HAP-1 (cell line): ENCODE results near the gene UCHL1.

Experiments
- DNase-seq, 2 experiments: peaks; one replicate each; pipeline ENCODE4 v3.0.0-alpha.2; 2016 to 2020; ENCODE audit warnings: low spot score in 2 of 2
- H3K27me3 ChIP-seq: fragments of 250-450 bp; sonication (Bioruptor Pico); 2 replicates; pipeline ENCODE4 v1.5.1; 2020; ENCODE audit warnings: low read depth, mild to moderate bottlenecking, moderate library complexity
- H3K36me3 ChIP-seq: fragments of 250-450 bp; sonication (Bioruptor Pico); replicated peaks from 2 replicates; pipeline ENCODE4 v1.5.1; 2020; ENCODE audit warnings: mild to moderate bottlenecking
- H3K4me1 ChIP-seq: fragments of 250-450 bp; sonication (Bioruptor Pico); 2 replicates; pipeline ENCODE4 v1.5.1; 2020; ENCODE audit warnings: mild to moderate bottlenecking
- H3K4me3 ChIP-seq: fragments of 250-450 bp; sonication (Bioruptor Pico); 2 replicates; pipeline ENCODE4 v1.5.1; 2020; ENCODE audit warnings: mild to moderate bottlenecking, moderate library complexity
- H3K9me3 ChIP-seq: fragments of 250-450 bp; sonication (Bioruptor Pico); 2 replicates; pipeline ENCODE4 v1.5.1; 2020; ENCODE audit warnings: mild to moderate bottlenecking, moderate library complexity
- in situ Hi-C: fragments of 300-500 bp; cut with MboI; formaldehyde crosslinking; loops from 3 replicates; pipeline ENCODE4 v1.14.3; 2020; ENCODE audit warnings: low sequenced_read_pairs, inconsistent platforms, mixed read lengths

UCHL1 gene

GRCh38 chr4:41217020-41217333 lies 39.8 kb upstream of the UCHL1 start:
- H3K4me3 ChIP-seq: peak overlapping the region; percentile 53
- in situ Hi-C loops: loop anchor here (5.0 to 25.0 kb wide), 2 partner anchors 290 to 480 kb away; partner anchors contain the start of gene NSUN7
- no peak for DNase-seq

GRCh38 chr4:41217374-41217773 lies 39.4 kb upstream of the UCHL1 start:
- Histone ChIP-seq H3K4me1 (peaks cover 32% of the 10 kb centered on the region), H3K9me3 (no peaks in the 10 kb centered on the region), H3K4me3 (no peak overlapping the region), H3K27me3 (no peaks in the 10 kb centered on the region), H3K36me3 (no peaks in the 10 kb centered on the region)
- DNase-seq: no peak
- in situ Hi-C loops: loop anchor here (5.0 to 25.0 kb wide), 2 partner anchors 290 to 480 kb away; partner anchors contain the start of gene NSUN7

More at GRCh38 chr4:41217020-41217333, 39.8 kb upstream of the UCHL1 start:
- H3K9me3 ChIP-seq: no peaks in the 10 kb centered on the region
- peaks cover 29% of the 10 kb centered on the region for H3K4me1 ChIP-seq
- no peaks in the 10 kb centered on the region for H3K36me3 ChIP-seq
- H3K27me3 ChIP-seq: no peaks in the 10 kb centered on the region

GRCh38 chr4:41218703-41219102 lies 38.0 kb upstream of the UCHL1 start:
- no peak overlapping the region for H3K4me3 ChIP-seq
- peaks cover 33% of the 10 kb centered on the region for H3K4me1 ChIP-seq
- no peaks in the 10 kb centered on the region for H3K36me3 ChIP-seq
- H3K9me3 ChIP-seq: no peaks in the 10 kb centered on the region
- in situ Hi-C loops: loop anchor here (5.0 to 25.0 kb wide), 2 partner anchors 291 to 481 kb away; partner anchors contain the start of gene NSUN7
- no peaks in the 10 kb centered on the region for H3K27me3 ChIP-seq
- no peak for DNase-seq

- Histone ChIP-seq H3K9me3 (no peaks in the 10 kb centered on the region), H3K4me1 (peaks cover 33% of the 10 kb centered on the region), H3K36me3 (no peaks in the 10 kb centered on the region), H3K27me3 (no peaks in the 10 kb centered on the region), H3K4me3 (no peak overlapping the region)
- DNase-seq: no peak
- in situ Hi-C loops: loop anchor here (5.0 to 25.0 kb wide), 2 partner anchors 292 to 482 kb away; partner anchors contain the start of gene NSUN7
These were observed 37.2 kb upstream of the UCHL1 start for GRCh38 chr4:41219421-41219950.

DNA sequence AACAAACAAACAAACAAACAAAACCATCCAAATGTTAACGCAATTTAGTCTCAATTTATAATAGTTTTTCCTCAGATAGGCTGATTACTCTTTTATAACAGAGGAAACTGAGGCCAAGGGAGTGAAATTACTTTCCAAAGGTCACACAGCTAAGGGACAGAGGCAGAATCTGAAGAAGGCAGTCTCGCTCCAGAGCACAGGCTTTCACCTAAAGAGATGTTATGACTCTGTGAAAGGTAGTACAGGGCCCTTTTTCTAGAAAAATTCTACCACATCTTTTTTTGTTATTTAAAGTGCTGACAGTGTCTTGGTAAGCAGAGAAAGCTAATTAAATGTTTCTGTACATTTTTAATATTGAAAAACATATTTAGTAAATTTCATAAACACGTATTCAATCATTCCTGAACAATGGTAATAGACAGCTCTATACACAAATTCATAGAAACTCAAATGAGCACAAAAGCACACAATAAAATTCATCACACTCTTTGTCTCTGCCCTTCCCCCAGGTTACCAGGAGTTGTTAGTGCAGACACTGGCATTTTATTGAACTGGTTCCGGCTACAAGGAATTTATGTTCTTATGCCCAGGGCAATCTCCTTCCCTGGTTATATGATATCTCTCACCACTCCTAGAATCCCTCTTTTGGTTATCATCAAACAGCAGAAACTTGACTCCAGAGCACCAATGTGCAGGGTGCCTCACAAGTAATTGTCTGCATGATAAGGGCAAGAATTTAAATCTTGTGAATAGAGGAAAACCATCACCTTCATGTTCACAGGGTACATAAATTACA lies 34.7 kb upstream of the UCHL1 start:
- no peaks in the 10 kb centered on the region for H3K27me3 ChIP-seq
- peaks cover 15% of the 10 kb centered on the region for H3K4me1 ChIP-seq
- no peaks in the 10 kb centered on the region for H3K9me3 ChIP-seq
- H3K36me3 ChIP-seq: no peaks in the 10 kb centered on the region
- H3K4me3 ChIP-seq: no peak overlapping the region
- in situ Hi-C loops: loop anchor here (25.0 kb wide), 1 partner anchor 485 kb away; the partner anchor contains the start of gene NSUN7
- DNase-seq: peak in 1 of 2 experiments; percentile 39

- in situ Hi-C loops: no loop called here
- H3K4me3 ChIP-seq: no peak overlapping the region
- DNase-seq: no peak
- H3K36me3 ChIP-seq: no peaks in the 10 kb centered on the region
- H3K9me3 ChIP-seq: no peaks in the 10 kb centered on the region
- no peaks in the 10 kb centered on the region for H3K4me1 ChIP-seq
- H3K27me3 ChIP-seq: no peaks in the 10 kb centered on the region; the same call in 1 of the 2 replicates
These were observed 28.8 kb upstream of the UCHL1 start for GRCh38 chr4:41227902-41228301.

- Histone ChIP-seq H3K36me3 (no peaks in the 10 kb centered on the region), H3K4me3 (no peak overlapping the region), H3K27me3 (no peaks in the 10 kb centered on the region; the same call in 1 of the 2 replicates), H3K4me1 (no peaks in the 10 kb centered on the region), H3K9me3 (no peaks in the 10 kb centered on the region)
- in situ Hi-C loops: no loop called here
- no peak for DNase-seq
These were observed 24.3 kb upstream of the UCHL1 start for GRCh38 chr4:41232406-41232805.

GRCh38 chr4:41232856-41233255 lies 23.9 kb upstream of the UCHL1 start:
- Histone ChIP-seq H3K27me3 (no peaks in the 10 kb centered on the region; the same call in 1 of the 2 replicates), H3K4me3 (no peak overlapping the region), H3K36me3 (no peaks in the 10 kb centered on the region), H3K4me1 (no peaks in the 10 kb centered on the region), H3K9me3 (no peaks in the 10 kb centered on the region)
- no peak for DNase-seq
- in situ Hi-C loops: no loop called here

DNA sequence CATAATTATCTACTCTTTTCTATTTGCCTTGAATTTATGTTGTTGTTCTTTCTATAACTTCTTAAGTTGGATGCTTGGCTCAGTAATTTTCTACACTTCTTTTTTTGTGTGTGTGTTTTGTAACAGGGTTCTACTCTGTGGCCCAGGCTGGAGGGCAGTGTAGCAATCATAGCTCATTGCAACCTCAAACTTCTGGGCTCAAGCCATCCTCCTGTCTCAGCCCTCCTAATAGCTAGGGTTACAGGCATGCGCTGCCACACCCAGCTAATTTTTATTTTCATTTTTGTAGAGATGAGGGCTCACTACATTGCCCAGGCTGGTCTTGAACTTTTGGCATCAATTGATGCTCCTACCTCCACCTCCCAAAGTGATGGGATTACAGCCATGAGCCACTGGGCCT lies 20.7 kb upstream of the UCHL1 start:
- Histone ChIP-seq H3K9me3 (no peaks in the 10 kb centered on the region), H3K36me3 (no peaks in the 10 kb centered on the region), H3K27me3 (no peaks in the 10 kb centered on the region), H3K4me3 (no peak overlapping the region), H3K4me1 (no peaks in the 10 kb centered on the region)
- no peak for DNase-seq
- in situ Hi-C loops: no loop called here

GRCh38 chr4:41236508-41236907 lies 20.2 kb upstream of the UCHL1 start:
- Histone ChIP-seq H3K27me3 (no peaks in the 10 kb centered on the region), H3K9me3 (no peaks in the 10 kb centered on the region), H3K4me1 (no peaks in the 10 kb centered on the region), H3K4me3 (no peak overlapping the region), H3K36me3 (no peaks in the 10 kb centered on the region)
- in situ Hi-C loops: no loop called here
- DNase-seq: no peak

GRCh38 chr4:41241919-41242318 lies 14.8 kb upstream of the UCHL1 start:
- no peak for DNase-seq
- H3K36me3 ChIP-seq: no peaks in the 10 kb centered on the region

GRCh38 chr4:41245983-41246382 lies 10.7 kb upstream of the UCHL1 start:
- Histone ChIP-seq H3K4me1 (no peaks in the 10 kb centered on the region), H3K9me3 (no peaks in the 10 kb centered on the region), H3K27me3 (no peaks in the 10 kb centered on the region), H3K36me3 (no peaks in the 10 kb centered on the region), H3K4me3 (no peak overlapping the region)
- in situ Hi-C loops: no loop called here
- no peak for DNase-seq

More at GRCh38 chr4:41241919-41242318, 14.8 kb upstream of the UCHL1 start:
- in situ Hi-C loops: no loop called here
- no peaks in the 10 kb centered on the region for H3K4me1 ChIP-seq
- H3K27me3 ChIP-seq: no peaks in the 10 kb centered on the region
- H3K4me3 ChIP-seq: no peak overlapping the region
- H3K9me3 ChIP-seq: no peaks in the 10 kb centered on the region

DNA sequence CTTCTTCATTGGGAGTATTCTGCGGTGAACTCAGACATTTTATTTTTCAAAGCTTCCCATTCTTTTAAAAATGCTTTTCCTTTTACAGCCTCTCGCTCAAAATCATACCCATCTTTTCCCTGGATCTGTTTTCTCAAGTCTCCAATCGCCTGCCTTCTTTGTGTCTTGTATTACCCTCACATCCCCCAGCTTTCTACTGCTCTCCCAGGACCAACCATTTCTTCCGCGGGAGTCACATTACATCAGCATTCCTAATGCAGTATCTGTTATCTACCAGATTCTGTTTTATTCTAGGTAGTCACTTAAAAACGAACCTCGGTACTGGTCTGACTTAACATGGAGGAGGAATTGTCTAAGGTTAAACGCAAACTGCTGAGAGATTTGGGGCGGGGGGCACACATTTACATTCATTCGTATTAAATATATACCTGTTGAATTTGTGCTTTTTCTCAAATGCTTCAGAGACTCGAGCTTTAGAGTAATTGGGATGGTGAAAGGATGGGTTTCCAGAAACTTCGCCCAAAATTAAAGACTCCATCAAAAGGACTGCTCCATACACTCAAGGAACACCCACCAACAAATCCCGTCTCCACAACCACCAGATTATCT lies 493 bp upstream of the UCHL1 start:
- DNase-seq: no peak
- no peaks in the 10 kb centered on the region for H3K27me3 ChIP-seq
- in situ Hi-C loops: no loop called here
- peak overlapping the region; percentile 83 for H3K4me3 ChIP-seq
- H3K4me1 ChIP-seq: peaks cover 23% of the 10 kb centered on the region
- no peaks in the 10 kb centered on the region for H3K9me3 ChIP-seq
- peaks cover 33% of the 10 kb centered on the region for H3K36me3 ChIP-seq
